ENCODE measurements around the gene USP31.

The USP31 gene

GRCh38 chr16:23092072-23092800 is 57.0 kb downstream of the USP31 start:
- DNase-seq, result no peak

DNA sequence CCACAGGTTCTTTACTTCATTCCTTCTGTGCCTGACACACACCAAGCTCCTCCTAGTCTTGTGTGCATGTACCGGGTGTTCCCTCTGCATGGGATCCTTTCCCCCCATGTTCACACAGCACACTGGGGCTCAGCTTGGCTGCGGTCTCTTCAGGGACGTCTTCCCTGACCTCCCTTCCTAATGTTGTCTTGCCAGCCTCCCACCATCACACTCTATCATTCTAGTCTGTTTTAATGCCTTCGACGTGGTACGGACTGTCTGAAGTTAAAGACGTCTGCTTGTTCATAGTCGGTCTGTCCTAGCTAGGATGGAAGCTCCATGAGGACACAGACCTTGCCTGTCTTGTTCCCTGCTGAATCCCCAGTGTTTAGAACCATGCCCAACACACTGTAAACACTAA is 60.1 kb downstream of the USP31 start:
- no peak for DNase-seq

DNA sequence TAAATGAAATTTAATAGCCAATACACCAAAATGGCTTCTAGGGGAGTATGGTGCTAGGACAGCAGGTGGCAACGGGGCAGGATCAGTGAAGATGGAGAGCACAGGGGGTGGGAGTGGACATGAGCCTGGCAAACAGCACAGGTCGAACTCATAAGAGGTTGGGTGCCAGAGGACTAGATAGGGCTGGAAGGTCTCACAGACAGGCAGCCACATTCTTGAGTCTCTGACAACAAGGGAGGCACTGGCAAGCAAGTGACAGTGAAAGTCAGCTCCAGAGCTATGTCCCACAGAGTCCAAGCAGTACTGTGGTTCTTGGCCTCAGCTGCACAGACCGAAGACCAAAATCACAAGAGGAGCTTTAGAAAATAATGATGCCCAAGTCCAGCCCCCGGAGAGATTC is 61.2 kb downstream of the USP31 start:
- no peak for DNase-seq

- DNase-seq, result no peak
These were observed 63.3 kb downstream of the USP31 start for GRCh38 chr16:23085949-23086348.

DNA sequence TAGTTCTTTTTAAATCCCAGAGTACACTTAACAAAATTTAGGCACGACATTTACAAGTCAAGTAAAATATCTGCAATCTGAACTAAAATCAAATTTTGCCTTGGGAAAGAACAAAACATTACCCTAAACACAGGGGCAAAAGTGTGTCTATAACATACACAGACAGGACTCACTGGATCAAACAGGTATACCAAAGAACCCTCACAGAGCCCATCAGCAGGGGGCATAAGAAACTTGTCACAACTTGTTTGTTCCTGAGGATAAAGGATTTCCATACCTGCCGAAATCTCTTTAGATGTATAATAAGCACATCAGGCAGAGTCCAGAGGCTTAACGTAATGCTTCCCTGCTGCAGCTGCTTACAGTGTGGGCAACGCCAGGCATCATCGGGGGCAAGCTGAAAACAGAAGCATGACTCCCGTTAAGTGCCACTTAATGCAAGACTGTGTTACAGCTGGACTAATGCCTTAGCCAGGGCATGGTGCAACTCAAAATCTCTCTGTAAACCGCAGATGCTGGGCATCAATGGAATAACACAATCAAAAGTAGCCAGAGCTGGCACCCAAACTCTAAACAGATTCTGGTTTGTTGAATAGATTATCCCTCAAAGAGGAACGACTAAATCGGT is 67.0 kb downstream of the USP31 start:
- no peak for DNase-seq

GRCh38 chr16:23081675-23082119 is 67.6 kb downstream of the USP31 start:
- DNase-seq, result no peak

- DNase-seq, result no peak
These were observed 68.5 kb downstream of the USP31 start for GRCh38 chr16:23080747-23081146.

DNA sequence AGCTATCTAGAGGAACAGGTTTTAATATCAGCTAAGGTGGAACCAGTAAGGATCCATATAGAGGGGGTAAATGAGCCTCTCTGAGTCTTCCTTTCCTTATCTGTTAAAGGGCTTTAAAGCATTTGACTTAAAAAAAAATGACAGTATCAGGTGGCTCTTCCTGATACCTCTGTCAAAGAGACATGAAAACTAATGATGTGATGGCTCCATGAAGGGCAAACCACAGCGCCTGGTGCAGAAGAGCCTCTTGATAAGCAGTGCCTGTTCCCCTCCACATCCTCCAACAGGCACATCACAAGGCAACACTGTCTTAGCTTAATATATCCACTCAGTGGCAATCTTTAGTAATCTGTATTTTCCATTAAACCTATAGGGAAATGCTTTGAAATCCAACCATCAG is 68.9 kb downstream of the USP31 start:
- no peak for DNase-seq

GRCh38 chr16:23079675-23080301 is 69.5 kb downstream of the USP31 start:
- no peak for DNase-seq

GRCh38 chr16:23074423-23074822 is 74.8 kb downstream of the USP31 start:
- no peak for DNase-seq

DNA sequence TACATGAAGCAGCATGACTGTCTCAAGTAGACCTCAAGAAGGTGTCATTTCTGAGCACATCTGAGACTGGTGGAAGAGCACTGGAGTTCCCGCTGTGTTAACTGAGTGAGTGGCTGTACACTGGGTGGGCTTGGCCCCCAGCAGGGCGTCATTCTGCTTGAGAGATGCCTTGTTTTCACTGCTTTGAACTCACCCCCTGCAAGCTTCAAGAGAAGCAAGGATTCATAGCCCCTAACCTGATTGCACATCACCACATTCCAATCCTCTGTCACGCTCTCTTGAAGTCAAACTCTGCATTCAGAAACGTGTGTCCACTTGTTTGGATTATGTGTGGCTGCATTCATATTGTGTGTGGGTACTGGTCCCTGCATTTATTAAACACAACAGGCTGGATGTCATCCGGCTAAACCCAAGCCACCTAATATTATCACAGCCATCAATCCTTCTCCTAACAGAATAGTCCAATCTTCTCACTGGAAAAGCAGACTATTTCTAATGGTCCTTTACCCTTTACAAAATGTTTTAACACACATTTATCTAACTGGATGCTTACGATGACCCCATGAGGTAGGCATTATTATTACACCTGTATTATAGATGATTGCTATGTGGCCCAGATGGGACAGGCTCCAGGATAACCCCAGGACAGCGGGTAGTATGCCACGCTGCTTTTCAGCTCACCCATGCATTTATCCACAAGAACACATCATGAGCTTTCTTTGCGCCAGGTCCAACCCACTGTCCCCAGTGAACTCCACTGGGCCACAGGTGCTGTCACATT is 76.3 kb downstream of the USP31 start:
- no peak for DNase-seq

DNA sequence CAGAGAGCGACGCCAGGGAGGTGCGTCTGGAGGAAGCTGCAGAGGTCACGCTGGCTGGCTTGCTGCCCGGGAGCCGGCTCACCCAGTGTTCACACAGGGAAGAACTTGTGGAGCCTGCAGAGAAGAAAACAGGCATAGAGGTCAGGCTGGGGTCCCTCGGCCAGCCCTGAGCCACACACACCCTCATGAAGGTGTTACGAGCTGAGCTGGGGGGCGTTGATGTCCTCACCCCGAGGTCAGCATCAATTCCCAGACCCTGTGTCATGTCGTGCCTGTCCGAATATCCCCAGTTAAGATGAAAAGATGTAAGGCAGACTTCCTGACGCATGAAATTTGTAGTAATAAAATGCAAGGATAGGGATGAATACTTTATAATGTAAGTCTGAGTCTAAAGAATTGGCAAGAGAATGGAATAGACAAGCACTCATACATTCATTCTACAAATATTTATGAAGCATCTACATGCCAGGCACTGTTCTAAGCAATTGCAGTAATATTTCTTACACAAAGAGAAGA is 77.1 kb downstream of the USP31 start:
- DNase-seq, result no peak

DNA sequence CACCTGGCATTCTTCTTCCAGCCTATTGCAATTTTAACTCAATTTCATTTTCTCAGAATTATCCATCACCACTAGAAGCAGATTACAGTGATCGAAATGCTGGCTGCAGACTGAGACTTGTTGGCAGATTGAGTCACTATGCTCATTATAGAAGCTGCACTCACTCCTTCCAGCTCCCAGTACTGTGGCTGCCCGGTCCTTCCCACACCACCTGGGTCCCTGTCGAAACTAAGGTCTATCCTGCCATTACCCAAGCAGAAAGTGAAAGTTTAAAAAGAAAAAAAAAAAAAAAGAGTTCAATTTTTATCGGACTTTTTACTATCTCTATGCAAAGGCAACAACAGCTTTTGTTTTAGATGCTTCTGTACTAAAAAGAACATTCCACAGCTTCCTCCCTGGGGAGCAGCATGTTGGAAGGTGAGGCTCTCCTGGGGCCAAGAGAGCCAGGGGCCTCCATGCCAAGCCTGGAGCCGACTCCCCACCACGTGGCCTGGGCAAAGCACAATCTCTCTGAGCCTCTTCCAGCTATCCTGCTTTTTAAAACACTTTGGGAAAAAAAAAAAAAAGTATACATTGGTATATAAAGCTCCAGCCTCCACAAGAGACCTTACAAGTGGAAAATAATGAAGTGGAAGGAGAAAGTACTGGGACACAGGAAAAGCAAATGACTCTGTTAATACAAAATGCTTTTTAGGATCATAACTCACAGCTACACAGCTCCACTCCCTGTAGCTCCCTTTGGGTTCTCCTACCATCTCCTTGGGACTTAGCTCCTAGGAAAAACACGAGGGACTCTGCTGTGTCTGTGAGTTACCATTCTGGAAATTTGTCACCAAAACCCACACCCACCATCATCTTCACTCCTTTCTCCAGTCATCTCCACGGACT is 77.8 kb downstream of the USP31 start:
- DNase-seq, result no peak

- DNase-seq, result no peak
These were observed 79.4 kb downstream of the USP31 start for GRCh38 chr16:23069844-23070243.

DNA sequence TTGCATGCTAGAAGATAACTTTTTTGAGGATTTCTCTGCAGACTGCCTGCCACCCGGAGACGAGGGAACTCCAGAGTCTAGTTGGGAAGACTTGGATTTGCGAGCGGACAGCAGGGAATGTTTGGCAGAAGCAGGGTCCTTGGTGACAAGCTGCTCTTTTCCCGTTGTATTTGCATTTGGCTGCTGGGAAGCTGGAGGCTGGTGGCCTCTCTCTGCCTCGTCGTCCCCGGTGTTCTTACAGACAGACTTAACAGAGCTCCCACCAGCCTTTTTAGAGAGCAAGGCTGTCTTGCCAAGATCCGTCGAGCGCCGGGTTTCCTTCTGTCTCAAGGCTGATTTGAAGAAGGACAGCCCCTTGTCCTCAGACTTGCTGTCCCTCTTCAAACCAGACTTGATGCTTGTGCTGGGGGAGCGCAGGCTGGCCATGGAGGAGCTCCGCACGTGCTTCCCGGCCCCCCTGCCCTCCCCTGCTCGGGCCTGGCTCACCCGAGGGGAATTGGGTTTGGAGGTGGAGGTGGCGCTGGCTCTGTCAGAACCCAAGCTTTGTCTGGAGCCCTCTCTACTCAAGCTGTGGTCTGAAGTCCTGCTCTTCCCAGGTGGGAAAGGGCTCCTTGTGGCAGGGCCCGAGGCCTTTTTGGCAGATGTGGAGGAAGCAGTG is 81.0 kb downstream of the USP31 start:
- DNase-seq, result no peak

- no peak for DNase-seq
These were observed 82.6 kb downstream of the USP31 start for GRCh38 chr16:23066676-23067075.

DNA sequence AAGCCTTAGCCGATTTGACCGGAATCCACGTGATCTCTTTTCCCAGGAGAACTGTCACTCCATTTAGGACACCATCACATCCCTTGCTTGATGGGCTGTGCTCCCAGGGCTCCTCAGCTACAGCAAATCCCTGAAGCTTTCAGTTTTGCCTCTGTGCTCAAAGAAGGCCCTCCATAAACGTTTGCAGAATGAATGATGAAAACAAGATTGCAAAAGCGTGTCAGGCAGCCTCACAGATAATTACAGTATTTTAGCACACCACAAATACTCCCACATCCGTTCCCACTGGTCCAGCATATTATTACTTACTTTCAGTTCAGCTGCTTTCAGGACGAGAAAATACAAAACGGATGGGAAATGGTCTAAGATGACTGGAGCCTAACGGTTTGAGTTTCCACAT is 84.6 kb downstream of the USP31 start:
- DNase-seq, result no peak

DNA sequence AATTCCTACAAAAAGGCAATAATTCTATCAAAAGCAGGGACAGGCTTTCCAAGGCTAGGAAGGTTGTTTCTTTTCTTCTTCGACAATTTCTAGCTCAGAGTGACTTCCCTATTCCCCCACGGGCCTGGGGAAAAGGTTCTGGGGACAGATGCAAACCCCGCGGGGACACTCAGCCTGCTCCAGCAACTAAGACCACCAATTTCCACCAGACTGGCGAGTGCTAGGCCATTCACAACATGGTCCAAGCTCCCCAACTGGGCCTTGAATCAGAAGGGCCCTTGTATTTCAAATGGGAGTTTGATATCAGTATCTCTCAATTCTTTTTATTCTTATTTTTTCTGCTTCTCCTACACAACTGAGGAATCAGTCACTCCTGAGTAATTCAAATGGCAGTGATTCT is 86.7 kb downstream of the USP31 start:
- no peak for DNase-seq

DNA sequence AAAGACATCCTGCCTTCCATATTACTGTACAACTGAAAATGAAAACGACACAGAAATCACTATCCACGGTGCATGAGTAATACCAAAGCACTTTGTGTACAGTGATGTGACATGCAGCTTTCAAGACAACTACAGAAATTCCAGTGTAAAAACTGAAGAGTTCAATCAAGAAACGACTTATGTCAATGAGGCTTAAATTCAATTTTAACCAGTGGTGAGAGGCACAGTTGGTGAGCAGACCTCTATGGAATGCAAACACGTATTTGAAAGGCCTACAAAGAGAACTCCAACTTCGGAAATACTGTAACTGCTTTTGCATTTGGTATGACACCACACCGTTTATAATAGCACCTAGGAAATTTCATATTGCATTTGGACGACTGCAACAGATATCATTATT is 87.6 kb downstream of the USP31 start:
- DNase-seq, result no peak

- DNase-seq, result peak; percentile 33
These were observed 88.6 kb downstream of the USP31 start for GRCh38 chr16:23060458-23061320.

- no peak for DNase-seq
These were observed 89.8 kb downstream of the USP31 start for GRCh38 chr16:23059433-23059832.

Measured in DMS 273 treated with DMSO at 0.1 percent for 48 hours (cell line).